Ascending aorta (tissue), 2 donors: Measurements from ENCODE around the gene LIMCH1. TPM values are rescaled to one million over a fixed set of nuclear protein-coding genes. Genes with fewer than 3 reads are reported as not detected.

Experiments
- DNase-seq, 2 donors: peaks; one replicate each; pipeline ENCODE4 v3.0.0-alpha.2; 2019; ENCODE audit warnings: low spot score in 2 of 2
- H3K27ac ChIP-seq, 2 donors: fragments of 200-600 bp; sonication (generic); one replicate each; pipeline ENCODE4 v1.5.1; 2016 to 2017; ENCODE audit warnings: mild to moderate bottlenecking in 1 of 2
- H3K27me3 ChIP-seq: fragments of 200-600 bp; sonication (generic); one replicate; pipeline ENCODE4 v1.5.1; 2017
- H3K36me3 ChIP-seq, 2 donors: fragments of 200-600 bp; sonication (generic); one replicate each; pipeline ENCODE4 v1.5.1; 2016
- H3K4me1 ChIP-seq, 2 donors: fragments of 200-600 bp; sonication (generic); one replicate each; pipeline ENCODE4 v1.5.1; 2016 to 2017; ENCODE audit warnings: mild to moderate bottlenecking in 1 of 2
- H3K4me3 ChIP-seq, 2 donors: fragments of 200-600 bp; sonication (generic); one replicate each; pipeline ENCODE4 v1.5.1; 2016 to 2017; ENCODE audit warnings: mild to moderate bottlenecking in 1 of 2
- H3K9me3 ChIP-seq, 2 donors: fragments of 200-600 bp; sonication (generic); one replicate each; pipeline ENCODE4 v1.5.1; 2016
- CTCF ChIP-seq, 3 experiments: fragments of 200-600 bp in 2 of 3; fragments of 450-650 bp in 1 of 3; sonication (generic) in 2 of 3; IDR thresholded peaks; one replicate each; pipeline ENCODE4 v1.5.1; 2016 to 2019; ENCODE audit warnings: antibody characterized with exemption in 3 of 3, mild to moderate bottlenecking in 1 of 3, moderate library complexity in 1 of 3
- intact Hi-C: fragments of 100-400 bp; cut with DNase I; formaldehyde crosslinking; loops from one replicate; pipeline ENCODE4 v1.15.1; 2023
- total RNA-seq: library from RNA; depleted of rRNA; stranded (reverse); fragments of >200 nt; gene quantifications from one replicate; pipeline ENCODE4 v1.1.0, GENCODE V29; 2016

The LIMCH1 gene
- total RNA-seq, 1 donor from 2014 or later: 44.4 TPM

- Histone ChIP-seq H3K9me3 (no peaks in the 10 kb centered on the region), H3K27me3 (no peaks in the 10 kb centered on the region), H3K36me3 (no peaks in the 10 kb centered on the region), H3K4me3 (no peak overlapping the region), H3K27ac (no peak overlapping the region), H3K4me1 (peaks cover 0 to 10% of the 10 kb centered on the region in 2 donors)
- TF ChIP-seq CTCF (IDR thresholded peaks at IDR 0.05): no peak
- no peak for DNase-seq
- intact Hi-C loops: no loop called here
These were observed 25.4 kb upstream of the LIMCH1 start for GRCh38 chr4:41512596-41512995.

GRCh38 chr4:41514169-41514568, 23.8 kb upstream of the LIMCH1 start:
- TF ChIP-seq CTCF (IDR thresholded peaks at IDR 0.05): no peak

GRCh38 chr4:41514766-41515481, 23.0 kb upstream of the LIMCH1 start:
- Histone ChIP-seq H3K4me1 (no peaks in the 10 kb centered on the region), H3K27ac (no peak overlapping the region), H3K27me3 (no peaks in the 10 kb centered on the region), H3K36me3 (no peaks in the 10 kb centered on the region), H3K4me3 (no peak overlapping the region), H3K9me3 (no peaks in the 10 kb centered on the region)
- DNase-seq: no peak
- no peak for TF ChIP-seq CTCF (IDR thresholded peaks at IDR 0.05)
- intact Hi-C loops: no loop called here

More at GRCh38 chr4:41514169-41514568, 23.8 kb upstream of the LIMCH1 start:
- no peak for DNase-seq
- Histone ChIP-seq H3K27ac (no peak overlapping the region), H3K4me1 (peaks cover 0 to 5% of the 10 kb centered on the region in 2 donors), H3K27me3 (no peaks in the 10 kb centered on the region), H3K9me3 (no peaks in the 10 kb centered on the region), H3K4me3 (no peak overlapping the region), H3K36me3 (no peaks in the 10 kb centered on the region)
- intact Hi-C loops: no loop called here

GRCh38 chr4:41517121-41517520, 20.8 kb upstream of the LIMCH1 start:
- Histone ChIP-seq H3K4me3 (no peak overlapping the region), H3K27ac (no peak overlapping the region), H3K36me3 (no peaks in the 10 kb centered on the region), H3K27me3 (no peaks in the 10 kb centered on the region), H3K9me3 (no peaks in the 10 kb centered on the region), H3K4me1 (peaks cover 0 to 7% of the 10 kb centered on the region in 2 donors)
- no peak for DNase-seq
- intact Hi-C loops: no loop called here
- no peak for TF ChIP-seq CTCF (IDR thresholded peaks at IDR 0.05)

- no peak overlapping the region for H3K4me3 ChIP-seq
- H3K4me1 ChIP-seq: peaks cover 0 to 7% of the 10 kb centered on the region in 2 donors
- no peaks in the 10 kb centered on the region for H3K36me3 ChIP-seq
- intact Hi-C loops: no loop called here
- no peak for DNase-seq
- H3K9me3 ChIP-seq: no peaks in the 10 kb centered on the region
- no peak for TF ChIP-seq CTCF (IDR thresholded peaks at IDR 0.05)
- H3K27me3 ChIP-seq: no peaks in the 10 kb centered on the region
- no peak overlapping the region for H3K27ac ChIP-seq
These were observed 20.2 kb upstream of the LIMCH1 start for GRCh38 chr4:41517747-41518146.
